ENCODE results near the gene NDC80.

Gene NDC80

DNA sequence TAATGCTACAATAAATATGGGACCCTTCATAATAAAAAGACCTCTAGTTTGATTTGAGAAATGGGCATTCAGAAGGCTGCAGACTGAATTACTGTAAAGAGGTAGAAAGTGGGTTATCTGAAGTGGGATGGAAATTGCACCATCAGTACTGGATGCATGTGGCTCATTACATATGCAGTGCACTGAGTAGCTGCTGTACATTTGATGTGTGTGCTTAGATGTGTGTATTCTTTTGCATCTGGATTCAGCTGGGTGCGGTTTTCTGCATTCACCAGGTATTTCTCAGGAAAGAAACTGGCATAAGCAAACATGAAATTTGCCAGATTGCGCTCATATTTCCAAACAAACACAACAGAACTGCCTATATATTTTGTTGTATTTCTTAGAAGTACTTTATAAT is 38.2 kb downstream of the NDC80 start:
- no peak overlapping the region for H3K4me3 ChIP-seq (ENCODE audit: low read depth, low read length)
- TF ChIP-seq, protein P1, sequence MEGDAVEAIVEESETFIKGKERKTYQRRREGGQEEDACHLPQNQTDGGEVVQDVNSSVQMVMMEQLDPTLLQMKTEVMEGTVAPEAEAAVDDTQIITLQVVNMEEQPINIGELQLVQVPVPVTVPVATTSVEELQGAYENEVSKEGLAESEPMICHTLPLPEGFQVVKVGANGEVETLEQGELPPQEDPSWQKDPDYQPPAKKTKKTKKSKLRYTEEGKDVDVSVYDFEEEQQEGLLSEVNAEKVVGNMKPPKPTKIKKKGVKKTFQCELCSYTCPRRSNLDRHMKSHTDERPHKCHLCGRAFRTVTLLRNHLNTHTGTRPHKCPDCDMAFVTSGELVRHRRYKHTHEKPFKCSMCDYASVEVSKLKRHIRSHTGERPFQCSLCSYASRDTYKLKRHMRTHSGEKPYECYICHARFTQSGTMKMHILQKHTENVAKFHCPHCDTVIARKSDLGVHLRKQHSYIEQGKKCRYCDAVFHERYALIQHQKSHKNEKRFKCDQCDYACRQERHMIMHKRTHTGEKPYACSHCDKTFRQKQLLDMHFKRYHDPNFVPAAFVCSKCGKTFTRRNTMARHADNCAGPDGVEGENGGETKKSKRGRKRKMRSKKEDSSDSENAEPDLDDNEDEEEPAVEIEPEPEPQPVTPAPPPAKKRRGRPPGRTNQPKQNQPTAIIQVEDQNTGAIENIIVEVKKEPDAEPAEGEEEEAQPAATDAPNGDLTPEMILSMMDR (IDR thresholded peaks at IDR 0.05; ENCODE audit: low read depth, low read length, missing control alignments), result no peak
- no peak for DNase-seq (ENCODE audit: low read depth)
- in situ Hi-C loops (cut with HindIII; ENCODE audit: low sequenced_read_pairs), result no loop called here

DNA sequence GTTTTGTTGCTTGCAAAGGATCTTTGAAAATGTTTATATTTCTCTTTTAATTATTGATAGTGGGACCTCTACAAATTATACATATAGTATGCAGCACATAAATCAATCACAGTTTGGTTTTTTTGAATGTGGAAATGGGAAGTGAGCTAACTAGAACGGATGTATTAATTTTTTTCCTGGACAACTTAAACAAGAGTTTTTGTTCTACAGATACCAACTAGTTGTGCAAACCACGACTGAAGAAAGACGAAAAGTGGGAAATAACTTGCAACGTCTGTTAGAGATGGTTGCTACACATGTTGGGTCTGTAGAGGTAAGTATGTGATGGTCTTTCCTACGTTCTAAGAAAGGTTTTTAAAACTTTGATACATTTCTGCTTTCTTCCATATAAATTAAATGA is 39.2 kb downstream of the NDC80 start:
- DNase-seq (ENCODE audit: low read depth), result no peak
- in situ Hi-C loops (cut with HindIII; ENCODE audit: low sequenced_read_pairs), result no loop called here
- TF ChIP-seq, protein P1 (IDR thresholded peaks at IDR 0.05; ENCODE audit: low read depth, low read length, missing control alignments), result no peak
- H3K4me3 ChIP-seq (ENCODE audit: low read depth, low read length), result no peak overlapping the region

DNA sequence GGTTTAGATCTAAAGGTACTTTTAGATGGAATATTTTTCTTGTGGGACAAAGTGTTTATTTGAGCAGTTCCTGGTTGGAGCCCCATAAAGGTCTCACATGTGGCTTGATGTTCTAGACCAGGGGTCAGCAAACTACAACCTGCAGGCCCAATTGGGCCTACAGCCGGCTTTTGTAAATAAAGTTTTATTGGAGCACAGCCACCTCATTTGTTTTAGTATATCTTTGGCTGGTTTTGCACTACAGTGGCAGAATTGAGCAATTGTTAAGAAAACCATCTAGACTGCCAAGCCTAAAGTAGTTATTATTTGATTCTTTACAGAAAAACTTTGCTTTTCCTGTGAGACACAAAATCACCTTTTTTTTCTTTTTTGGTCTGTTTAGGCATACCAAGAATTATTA is 41.6 kb downstream of the NDC80 start:
- DNase-seq (ENCODE audit: low read depth), result no peak
- H3K4me3 ChIP-seq (ENCODE audit: low read depth, low read length), result no peak overlapping the region
- in situ Hi-C loops (cut with HindIII; ENCODE audit: low sequenced_read_pairs), result no loop called here
- TF ChIP-seq, protein P1 (IDR thresholded peaks at IDR 0.05; ENCODE audit: low read depth, low read length, missing control alignments), result no peak

DNA sequence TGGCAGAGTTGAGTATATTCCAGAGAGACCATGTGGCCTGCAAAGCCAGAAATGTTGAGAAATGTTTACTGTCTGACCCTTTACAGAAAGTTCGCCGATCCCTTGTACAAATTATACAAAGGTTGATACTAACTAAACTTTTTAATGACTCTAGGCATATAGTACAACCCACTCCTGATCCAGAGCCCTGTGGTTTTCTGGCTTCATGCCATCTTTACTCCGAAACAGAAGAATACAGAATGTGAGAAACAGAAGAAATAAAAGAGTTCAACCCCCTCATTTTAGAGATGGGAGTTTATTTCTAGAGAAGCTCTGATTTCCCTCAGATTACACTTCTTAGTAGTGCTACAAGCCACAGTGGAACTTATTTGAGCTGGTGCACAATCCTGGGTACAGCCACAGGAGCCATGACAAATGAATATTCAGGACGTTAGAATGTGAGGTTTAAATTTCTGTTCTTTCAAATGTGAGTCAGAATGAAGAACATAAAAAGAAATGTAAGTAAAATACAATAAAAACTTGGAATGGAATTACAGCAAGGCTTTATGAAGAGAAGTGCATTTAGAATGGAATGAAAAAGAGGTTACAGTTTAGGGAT is 46.1 kb downstream of the NDC80 start:
- peak overlapping the region; percentile 3 for H3K4me3 ChIP-seq (ENCODE audit: low read depth, low read length)
- DNase-seq (ENCODE audit: low read depth), result peak; percentile 26
- in situ Hi-C loops (cut with HindIII; ENCODE audit: low sequenced_read_pairs), result no loop called here
- TF ChIP-seq, protein P1 (IDR thresholded peaks at IDR 0.05; ENCODE audit: low read depth, low read length, missing control alignments), result no peak

DNA sequence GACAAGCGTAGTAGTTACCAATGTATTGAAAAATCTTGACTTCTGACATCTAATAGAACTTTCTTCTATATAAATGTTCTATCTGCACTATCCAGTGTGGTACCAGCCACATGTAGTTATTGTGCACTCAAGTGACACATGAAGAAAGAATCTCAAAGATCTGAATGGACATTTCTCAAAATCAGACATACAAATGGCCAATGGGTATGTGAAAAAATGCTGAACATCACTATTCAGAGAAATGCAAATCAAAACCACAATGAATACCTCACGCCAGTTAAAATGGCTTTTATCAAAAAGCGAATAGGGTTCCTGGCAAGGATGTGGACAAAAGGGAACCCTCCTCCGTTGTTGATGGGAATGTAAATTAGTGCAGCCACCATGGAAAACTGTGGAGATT is 46.7 kb downstream of the NDC80 start:
- peak; percentile 72 for DNase-seq (ENCODE audit: low read depth)
- in situ Hi-C loops (cut with HindIII; ENCODE audit: low sequenced_read_pairs), result no loop called here
- no peak overlapping the region for H3K4me3 ChIP-seq (ENCODE audit: low read depth, low read length)
- TF ChIP-seq, protein P1 (IDR thresholded peaks at IDR 0.05; ENCODE audit: low read depth, low read length, missing control alignments), result no peak

DNA sequence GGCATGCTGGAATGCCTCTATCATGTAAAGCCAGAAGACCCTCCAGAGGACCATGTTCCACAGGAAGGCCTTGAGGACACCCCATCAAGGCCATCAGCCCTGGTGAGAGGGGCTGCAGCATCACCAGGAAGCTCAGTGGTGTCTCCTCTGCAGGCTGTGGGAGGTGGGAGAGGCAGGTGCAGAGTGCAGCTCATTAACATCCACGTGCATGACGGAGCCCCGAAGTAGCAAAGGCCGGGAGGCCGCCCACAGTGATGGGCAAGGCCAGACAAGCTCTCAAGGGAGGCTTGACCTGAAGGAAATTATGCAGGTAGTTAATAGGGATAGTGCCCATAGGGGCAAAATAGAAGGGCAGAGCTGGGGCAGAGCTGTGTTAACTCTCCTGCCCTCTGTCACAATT is 53.9 kb downstream of the NDC80 start:
- in situ Hi-C loops (cut with HindIII; ENCODE audit: low sequenced_read_pairs), result no loop called here
- DNase-seq (ENCODE audit: low read depth), result no peak
- TF ChIP-seq, protein P1 (IDR thresholded peaks at IDR 0.05; ENCODE audit: low read depth, low read length, missing control alignments), result no peak

More for the DNA sequence above, 53.9 kb downstream of the NDC80 start:
- no peak overlapping the region for H3K4me3 ChIP-seq (ENCODE audit: low read depth, low read length)
